ENCODE measurements around the gene UBA6.

UBA6 gene

GRCh38 chr4:67575232-67576058 lies 125.5 kb downstream of the UBA6 start:
- no peak for DNase-seq

- no peak for DNase-seq
These were observed 127.8 kb downstream of the UBA6 start for GRCh38 chr4:67573193-67573592.

- no peak for DNase-seq
These were observed 129.0 kb downstream of the UBA6 start for GRCh38 chr4:67571975-67572374.

DNA sequence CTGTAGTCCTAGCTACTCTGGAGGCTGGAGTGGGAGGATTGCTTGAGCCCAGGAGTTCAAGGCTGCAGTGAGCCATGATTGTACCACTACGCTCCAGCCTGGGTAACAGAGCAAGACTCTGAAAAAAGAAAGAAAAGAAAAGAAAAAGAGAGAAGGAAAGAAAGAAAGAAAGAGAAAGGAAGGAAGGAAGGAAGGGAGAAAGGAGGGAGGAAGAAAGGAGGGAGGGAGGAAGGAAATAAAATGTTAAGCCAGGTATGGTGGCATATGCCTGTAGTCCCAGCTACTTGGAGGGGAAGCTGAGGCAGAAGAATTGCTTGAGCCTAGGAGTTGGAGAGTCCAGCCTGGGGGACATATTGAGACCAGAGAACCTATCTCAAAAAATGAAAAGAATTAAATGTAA lies 130.4 kb downstream of the UBA6 start:
- no peak for DNase-seq

DNA sequence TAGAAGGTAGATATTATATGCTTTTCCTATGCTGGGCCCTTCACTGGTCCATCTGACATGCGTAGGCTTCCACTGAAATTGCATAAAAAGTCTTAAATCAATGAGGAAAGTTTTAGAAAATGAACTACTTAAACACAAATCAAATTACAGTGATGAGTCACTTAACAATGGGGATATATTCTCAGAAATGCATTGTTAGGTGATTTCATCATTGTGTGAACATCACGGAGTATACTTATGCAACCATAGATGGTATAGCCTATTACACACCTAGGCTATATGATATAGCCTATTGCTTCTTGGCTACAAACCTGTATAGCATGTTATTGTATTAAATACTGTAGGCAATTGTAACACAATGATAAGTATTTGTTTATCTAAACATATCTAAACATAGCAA lies 132.1 kb downstream of the UBA6 start:
- DNase-seq = no peak

DNA sequence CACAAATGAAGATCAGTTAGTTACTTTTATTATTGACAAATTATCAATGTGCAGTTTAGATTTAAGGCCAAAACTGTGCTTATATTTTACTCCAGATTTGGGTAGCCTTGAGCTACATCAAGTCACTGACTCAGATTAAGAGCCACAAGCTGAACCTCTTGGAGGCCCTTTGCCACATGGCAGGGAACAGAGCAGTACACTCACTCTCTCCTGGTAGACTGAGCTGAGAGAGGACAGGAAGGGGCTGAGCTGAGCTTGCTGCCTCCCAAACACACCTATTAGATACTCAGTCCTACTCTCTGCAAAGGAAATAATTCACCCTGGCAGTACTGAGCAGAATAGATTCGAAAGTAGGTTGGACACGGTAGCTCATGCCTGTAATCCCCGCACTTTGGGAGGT lies 134.6 kb downstream of the UBA6 start:
- no peak for DNase-seq

DNA sequence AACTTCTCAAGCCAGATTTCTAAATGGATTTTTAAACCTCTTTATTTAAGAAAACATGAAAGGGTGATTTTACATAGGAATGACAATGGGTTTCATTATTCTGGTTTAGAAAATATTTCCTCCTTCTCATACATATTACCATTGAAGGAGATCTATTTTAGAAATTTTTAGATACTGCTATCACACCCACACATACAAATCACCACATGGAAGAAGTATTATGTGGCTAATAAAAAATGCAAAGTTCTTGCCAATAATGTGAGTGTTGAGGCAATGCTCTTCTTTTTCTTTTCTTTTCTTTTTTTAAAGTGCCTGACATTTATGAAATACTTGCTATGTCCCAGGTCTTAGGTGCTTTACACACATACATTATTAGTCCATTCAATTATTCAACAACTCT lies 135.7 kb downstream of the UBA6 start:
- no peak for DNase-seq

All from NK-92 treated with Interleukin-12 subunit alpha and Interleukin-12 subunit beta, amount 100 ng/mL, for 24 hours (cell line).